ENCODE measurements around the gene LYRM4.
A peak's percentile ranks its signal among the peaks of the same experiment; 100 is the strongest.

LYRM4 gene

GRCh38 chr6:5090603-5091002 lies 170.1 kb downstream of the LYRM4 start:
- no peak overlapping the region for H3K4me3 ChIP-seq (ENCODE audit: low read depth, low read length)
- H3K27ac ChIP-seq (ENCODE audit: extremely low read depth, low read depth, low read length) = no peak overlapping the region
- H3K4me1 ChIP-seq (ENCODE audit: control insufficient read depth, insufficient read depth, low read length) = peaks cover 19% of the 10 kb centered on the region
- no peaks in the 10 kb centered on the region for H3K36me3 ChIP-seq (ENCODE audit: control insufficient read depth in 2 of 2, insufficient read depth in 1 of 2, low read length in 2 of 2)
- no peaks in the 10 kb centered on the region for H3K9me3 ChIP-seq (ENCODE audit: control insufficient read depth, insufficient read depth, low read depth, low read length)
- CTCF ChIA-PET = no interaction called here
- no peak for TF ChIP-seq ZNF623 (tag by site-specific recombination; IDR thresholded peaks at IDR 0.05)
- no peak for TF ChIP-seq REPIN1 (tag by site-specific recombination; IDR thresholded peaks at IDR 0.05; ENCODE audit: low read depth)
- POLR2A ChIA-PET = interaction anchor here (0.7 kb wide), 1 partner anchor 11 kb away, joined by 4 read pairs; no protein-coding TSS in a partner anchor

- Histone ChIP-seq H3K27ac (ENCODE audit: extremely low read depth, low read depth, low read length) (no peak overlapping the region), H3K36me3 (ENCODE audit: control insufficient read depth in 2 of 2, insufficient read depth in 1 of 2, low read length in 2 of 2) (no peaks in the 10 kb centered on the region), H3K9me3 (ENCODE audit: control insufficient read depth, insufficient read depth, low read depth, low read length) (no peaks in the 10 kb centered on the region), H3K4me3 (ENCODE audit: low read depth, low read length) (no peak overlapping the region), H3K4me1 (ENCODE audit: control insufficient read depth, insufficient read depth, low read length) (peaks cover 14% of the 10 kb centered on the region)
- CTCF ChIA-PET = interaction anchor here (0.8 kb wide), 1 partner anchor 54 kb away, joined by 3 read pairs; no protein-coding TSS in a partner anchor
- POLR2A ChIA-PET = interaction anchor here (0.7 kb wide), 1 partner anchor 11 kb away, joined by 4 read pairs; no protein-coding TSS in a partner anchor
- no peak for TF ChIP-seq HIC1 (tag by site-specific recombination; IDR thresholded peaks at IDR 0.05)
- no peak for TF ChIP-seq AEBP2 (tag by site-specific recombination; IDR thresholded peaks at IDR 0.05; ENCODE audit: borderline replicate concordance)
- no peak for TF ChIP-seq ZNF580 (tag by site-specific recombination; IDR thresholded peaks at IDR 0.05)
- no peak for TF ChIP-seq ZNF221 (tag by site-specific recombination; IDR thresholded peaks at IDR 0.05; ENCODE audit: borderline replicate concordance)
- no peak for TF ChIP-seq ZNF48 (tag by site-specific recombination; IDR thresholded peaks at IDR 0.05)
- TF ChIP-seq ZNF155 (tag by site-specific recombination; IDR thresholded peaks at IDR 0.05) = no peak
- TF ChIP-seq KLF9 (tag by site-specific recombination; IDR thresholded peaks at IDR 0.05; ENCODE audit: low read depth) = no peak
These were observed 171.0 kb downstream of the LYRM4 start for GRCh38 chr6:5089481-5090438.

DNA sequence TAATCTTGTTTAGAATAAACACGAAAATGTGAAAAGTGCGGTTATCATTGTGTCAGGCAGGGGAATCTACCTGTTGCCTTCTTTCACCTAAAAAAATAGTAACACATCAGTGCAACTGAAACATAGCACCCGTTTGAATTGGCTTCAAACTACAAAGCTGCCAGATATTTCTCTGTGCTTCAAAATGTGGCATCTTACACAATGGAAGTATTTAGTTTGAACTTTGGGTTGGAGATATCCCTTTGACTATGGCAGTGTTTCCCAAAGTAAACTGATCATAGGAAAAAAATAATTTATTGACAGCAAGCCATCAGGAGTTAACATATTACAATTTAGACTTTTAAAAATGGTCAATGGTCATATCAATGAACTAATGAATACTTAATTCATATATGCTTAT lies 172.0 kb downstream of the LYRM4 start:
- CTCF ChIA-PET = interaction anchor here (0.6 to 1.0 kb wide), 3 partner anchors 21 to 106 kb away, joined by 3 read pairs; no protein-coding TSS in a partner anchor
- Histone ChIP-seq H3K4me1 (ENCODE audit: control insufficient read depth, insufficient read depth, low read length) (peaks cover 4% of the 10 kb centered on the region), H3K4me3 (ENCODE audit: low read depth, low read length) (no peak overlapping the region), H3K9me3 (ENCODE audit: control insufficient read depth, insufficient read depth, low read depth, low read length) (no peaks in the 10 kb centered on the region), H3K27ac (ENCODE audit: extremely low read depth, low read depth, low read length) (no peak overlapping the region), H3K36me3 (ENCODE audit: control insufficient read depth in 2 of 2, insufficient read depth in 1 of 2, low read length in 2 of 2) (no peaks in the 10 kb centered on the region)
- POLR2A ChIA-PET = no interaction called here
- TF ChIP-seq SCRT2 (tag by site-specific recombination; IDR thresholded peaks at IDR 0.05) (peak; percentile 73), ZNF19 (tag by site-specific recombination; IDR thresholded peaks at IDR 0.05; ENCODE audit: low read depth) (no peak), CTCF (tag by site-specific recombination; IDR thresholded peaks at IDR 0.05) (no peak)

Measured in HEK293 (cell line).